Stimulated activated memory B cell treated with anti-CD40 and anti-IgM and Interleukin-4, amounts not matched to agents 10 μg/mL and 1 μg/mL and 100 μg/mL, for 72 hours (primary cell): ENCODE measurements around the gene ITGBL1.

Experiments used
- ATAC-seq: fragments of 150-1000 bp; cut with Tn5 transposase; 2 replicates; pipeline ENCODE4 v1.10.0; 2021
- H3K27ac Mint-ChIP-seq: one replicate; pipeline ENCODE4 v1.8.0; 2022; ENCODE audit warnings: mild to moderate bottlenecking, mixed read lengths
- H3K27me3 Mint-ChIP-seq: one replicate; pipeline ENCODE4 v1.8.0; 2022; ENCODE audit warnings: mixed read lengths
- H3K36me3 Mint-ChIP-seq: one replicate; pipeline ENCODE4 v1.8.0; 2022; ENCODE audit warnings: mixed read lengths
- H3K4me1 Mint-ChIP-seq: one replicate; pipeline ENCODE4 v1.8.0; 2022; ENCODE audit warnings: mixed read lengths
- H3K4me3 Mint-ChIP-seq: one replicate; pipeline ENCODE4 v1.8.0; 2022; ENCODE audit warnings: mild to moderate bottlenecking, moderate library complexity, mixed read lengths
- H3K9me3 Mint-ChIP-seq: one replicate; pipeline ENCODE4 v1.8.0; 2022; ENCODE audit warnings: mixed read lengths

Gene ITGBL1

GRCh38 chr13:101728615-101729014, 276.1 kb downstream of the ITGBL1 start:
- Mint-ChIP-seq H3K27me3 (no peaks in the 10 kb centered on the region), H3K4me3 (no peak overlapping the region), H3K36me3 (no peaks in the 10 kb centered on the region), H3K9me3 (no peaks in the 10 kb centered on the region), H3K27ac (no peak overlapping the region), H3K4me1 (no peaks in the 10 kb centered on the region)
- no peak for ATAC-seq

GRCh38 chr13:101730420-101731000, 278.0 kb downstream of the ITGBL1 start:
- Mint-ChIP-seq H3K27me3 (no peaks in the 10 kb centered on the region), H3K4me1 (no peaks in the 10 kb centered on the region)

GRCh38 chr13:101736566-101736965, 284.1 kb downstream of the ITGBL1 start:
- Mint-ChIP-seq H3K4me1 (peaks cover 6% of the 10 kb centered on the region), H3K27ac (no peak overlapping the region), H3K27me3 (no peaks in the 10 kb centered on the region), H3K36me3 (no peaks in the 10 kb centered on the region), H3K4me3 (no peak overlapping the region), H3K9me3 (no peaks in the 10 kb centered on the region)
- no peak for ATAC-seq

More at GRCh38 chr13:101730420-101731000, 278.0 kb downstream of the ITGBL1 start:
- Mint-ChIP-seq H3K36me3 (no peaks in the 10 kb centered on the region), H3K27ac (no peak overlapping the region), H3K9me3 (no peaks in the 10 kb centered on the region), H3K4me3 (no peak overlapping the region)
- ATAC-seq, result peak; percentile 34

DNA sequence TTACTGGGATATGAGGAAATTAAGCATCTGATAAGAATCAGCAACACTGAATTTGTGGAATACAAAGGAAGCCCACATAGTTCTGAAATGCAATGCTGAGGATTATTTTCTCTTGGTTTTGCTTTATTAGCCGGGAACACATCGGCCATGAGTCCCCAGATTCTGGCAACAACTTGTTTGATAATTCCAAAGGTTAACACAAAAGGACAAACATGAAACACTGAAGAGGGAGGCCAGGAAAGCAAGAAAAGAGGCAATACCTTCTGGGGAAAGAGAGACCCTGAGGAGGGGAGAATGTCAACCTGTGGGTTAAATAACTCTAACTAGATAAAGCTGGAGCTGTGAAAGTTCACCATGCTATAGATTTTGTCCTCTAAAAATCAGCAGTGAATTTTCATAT, 285.9 kb downstream of the ITGBL1 start:
- no peak for ATAC-seq
- no peaks in the 10 kb centered on the region for H3K36me3 Mint-ChIP-seq
- peaks cover 6% of the 10 kb centered on the region for H3K4me1 Mint-ChIP-seq
- H3K27me3 Mint-ChIP-seq, result no peaks in the 10 kb centered on the region
- H3K9me3 Mint-ChIP-seq, result no peaks in the 10 kb centered on the region
- H3K27ac Mint-ChIP-seq, result no peak overlapping the region
- no peak overlapping the region for H3K4me3 Mint-ChIP-seq

DNA sequence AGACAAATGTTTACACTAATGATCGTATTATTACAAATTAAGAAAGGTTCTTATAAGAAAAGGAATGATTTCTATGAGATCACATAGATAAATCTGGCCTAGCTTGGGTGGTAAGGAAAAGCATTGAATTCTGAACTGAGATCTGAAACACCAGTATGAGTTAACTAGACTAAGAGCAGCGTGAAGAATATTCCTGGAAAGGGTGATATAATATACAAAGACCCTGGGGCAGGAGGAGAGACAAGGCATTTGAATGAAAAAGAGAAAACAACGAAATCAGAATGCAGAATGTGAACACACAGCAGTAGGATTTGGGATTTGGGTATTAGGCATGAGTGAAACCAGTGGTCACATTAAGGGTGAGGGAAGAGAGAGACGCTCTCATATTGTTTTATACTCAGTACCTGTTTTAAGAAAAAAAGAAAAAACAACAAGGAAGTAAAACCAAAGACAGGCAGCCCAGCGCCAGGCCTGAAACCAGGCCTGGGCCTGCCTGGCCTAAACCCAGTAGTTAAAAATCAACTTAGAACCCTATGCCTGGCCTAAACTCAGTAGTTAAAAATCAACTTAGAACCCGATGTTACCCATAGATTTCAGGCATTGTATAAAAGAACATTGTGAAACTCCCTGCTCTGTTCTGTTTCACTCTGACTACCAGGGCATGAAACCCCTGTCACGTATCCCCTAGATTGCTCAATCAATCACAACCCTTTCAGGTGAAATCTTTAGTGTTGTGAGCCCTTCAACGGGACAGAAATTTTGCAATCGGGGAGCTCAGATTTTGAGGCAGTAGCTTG, 287.1 kb downstream of the ITGBL1 start:
- H3K4me1 Mint-ChIP-seq, result peaks cover 6% of the 10 kb centered on the region
- H3K27ac Mint-ChIP-seq, result no peak overlapping the region
- ATAC-seq, result peak; percentile 64
- H3K36me3 Mint-ChIP-seq, result no peaks in the 10 kb centered on the region
- no peaks in the 10 kb centered on the region for H3K9me3 Mint-ChIP-seq
- H3K4me3 Mint-ChIP-seq, result no peak overlapping the region
- H3K27me3 Mint-ChIP-seq, result no peaks in the 10 kb centered on the region

DNA sequence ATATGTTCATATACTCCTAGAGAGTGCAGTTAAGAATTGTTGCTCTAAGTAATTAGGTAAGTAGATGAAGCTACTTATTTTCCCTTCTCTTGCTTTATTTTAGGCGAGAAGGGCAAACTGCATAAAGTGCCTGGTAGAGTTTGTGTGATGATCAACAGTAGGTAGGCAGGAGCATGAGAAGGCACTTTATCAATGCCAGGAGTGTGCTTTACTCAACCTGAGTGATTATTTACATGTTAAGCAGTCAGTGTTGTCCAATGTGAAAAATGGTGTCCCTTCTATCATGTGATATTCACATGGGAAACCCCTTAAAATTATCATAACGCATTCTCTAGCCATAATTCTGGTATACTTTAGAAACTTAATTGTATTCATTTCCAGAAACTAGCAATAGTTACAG, 294.0 kb downstream of the ITGBL1 start:
- H3K27ac Mint-ChIP-seq, result no peak overlapping the region
- no peaks in the 10 kb centered on the region for H3K9me3 Mint-ChIP-seq
- H3K4me1 Mint-ChIP-seq, result no peaks in the 10 kb centered on the region
- no peak for ATAC-seq
- no peaks in the 10 kb centered on the region for H3K36me3 Mint-ChIP-seq
- peaks cover 8% of the 10 kb centered on the region for H3K27me3 Mint-ChIP-seq
- H3K4me3 Mint-ChIP-seq, result no peak overlapping the region

- Mint-ChIP-seq H3K9me3 (no peaks in the 10 kb centered on the region), H3K4me3 (no peak overlapping the region), H3K27ac (no peak overlapping the region), H3K27me3 (peaks cover 8% of the 10 kb centered on the region), H3K36me3 (no peaks in the 10 kb centered on the region), H3K4me1 (no peaks in the 10 kb centered on the region)
- no peak for ATAC-seq
Observed at GRCh38 chr13:101747039-101747438, 294.6 kb downstream of the ITGBL1 start.

- no peaks in the 10 kb centered on the region for H3K9me3 Mint-ChIP-seq
- H3K27ac Mint-ChIP-seq, result no peak overlapping the region
- no peak overlapping the region for H3K4me3 Mint-ChIP-seq
- no peaks in the 10 kb centered on the region for H3K36me3 Mint-ChIP-seq
- ATAC-seq, result no peak
- H3K4me1 Mint-ChIP-seq, result no peaks in the 10 kb centered on the region
- peaks cover 8% of the 10 kb centered on the region for H3K27me3 Mint-ChIP-seq
Observed at GRCh38 chr13:101749584-101749983, 297.1 kb downstream of the ITGBL1 start.

DNA sequence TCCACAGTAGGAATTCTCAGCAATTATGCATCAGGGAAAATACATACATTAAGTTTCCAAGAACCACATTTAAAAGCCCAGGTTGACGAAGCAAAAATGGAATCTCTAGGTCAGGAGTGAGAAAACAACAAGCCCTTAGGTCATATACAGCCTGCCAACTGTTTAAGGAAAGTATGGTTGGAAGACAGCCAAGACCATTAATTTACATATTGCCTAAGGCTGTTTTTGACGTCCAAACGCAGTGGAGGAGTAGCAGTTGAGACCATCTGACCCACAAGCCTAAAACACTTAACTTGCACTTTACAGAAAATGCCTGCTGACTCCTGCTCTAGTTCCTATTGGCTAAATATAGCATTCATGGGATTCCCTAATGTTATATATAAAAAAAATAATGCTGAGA, 299.0 kb downstream of the ITGBL1 start:
- Mint-ChIP-seq H3K9me3 (no peaks in the 10 kb centered on the region), H3K36me3 (no peaks in the 10 kb centered on the region), H3K4me3 (no peak overlapping the region), H3K4me1 (no peaks in the 10 kb centered on the region), H3K27ac (no peak overlapping the region), H3K27me3 (no peaks in the 10 kb centered on the region)
- ATAC-seq, result peak; percentile 6

DNA sequence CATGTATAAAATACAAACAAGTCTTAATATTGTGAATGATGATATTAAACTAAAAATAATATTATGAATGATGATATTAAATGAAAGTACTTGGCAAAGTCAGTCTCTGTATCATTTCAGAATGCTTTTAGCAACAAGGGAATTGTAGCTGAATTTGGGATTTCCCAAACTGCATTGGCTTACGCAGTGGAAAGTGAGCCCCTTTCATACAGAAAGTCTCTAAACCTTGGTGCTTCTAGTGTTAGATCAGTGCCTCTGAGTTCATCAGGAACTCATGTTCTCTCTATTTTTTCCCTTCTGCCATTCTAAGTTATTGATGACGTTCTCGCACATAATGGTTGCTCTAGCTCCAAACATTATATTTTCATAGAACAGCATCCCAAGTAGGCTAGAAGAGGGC, 300.0 kb downstream of the ITGBL1 start:
- Mint-ChIP-seq H3K9me3 (no peaks in the 10 kb centered on the region), H3K27me3 (no peaks in the 10 kb centered on the region), H3K4me1 (no peaks in the 10 kb centered on the region), H3K4me3 (no peak overlapping the region), H3K27ac (no peak overlapping the region), H3K36me3 (no peaks in the 10 kb centered on the region)
- peak; percentile 54 for ATAC-seq

GRCh38 chr13:101755228-101755887, 302.9 kb downstream of the ITGBL1 start:
- Mint-ChIP-seq H3K27me3 (no peaks in the 10 kb centered on the region), H3K9me3 (no peaks in the 10 kb centered on the region), H3K4me1 (no peaks in the 10 kb centered on the region), H3K4me3 (no peak overlapping the region), H3K36me3 (no peaks in the 10 kb centered on the region), H3K27ac (no peak overlapping the region)
- no peak for ATAC-seq

DNA sequence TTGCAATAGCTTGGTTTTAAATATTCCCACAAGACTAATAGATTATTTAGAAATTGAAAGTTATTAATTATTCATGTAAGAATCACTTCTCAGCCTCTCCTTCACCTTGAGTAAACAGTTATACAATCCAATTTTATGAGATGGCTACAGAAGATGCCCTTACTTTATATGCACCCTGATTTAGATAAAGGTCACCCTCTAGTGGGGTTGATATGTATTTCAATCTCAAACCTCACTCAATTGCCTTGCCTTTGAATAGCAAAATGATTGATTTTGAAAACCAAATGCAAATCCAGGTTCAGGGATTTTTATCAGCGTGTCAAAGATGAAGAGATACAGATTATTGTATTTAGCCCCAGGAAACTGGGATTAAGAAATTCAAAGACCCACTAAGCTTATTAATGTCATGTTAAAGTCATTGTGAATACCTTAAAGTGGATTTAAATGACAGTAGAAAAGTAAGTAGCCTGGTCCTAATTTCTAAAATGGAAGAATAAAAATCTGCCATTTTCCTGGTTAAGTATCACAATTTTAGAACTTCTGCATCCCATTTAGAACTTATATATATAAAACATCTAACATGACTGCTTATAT, 305.1 kb downstream of the ITGBL1 start:
- no peak overlapping the region for H3K27ac Mint-ChIP-seq
- no peaks in the 10 kb centered on the region for H3K27me3 Mint-ChIP-seq
- no peaks in the 10 kb centered on the region for H3K9me3 Mint-ChIP-seq
- no peaks in the 10 kb centered on the region for H3K36me3 Mint-ChIP-seq
- no peaks in the 10 kb centered on the region for H3K4me1 Mint-ChIP-seq
- H3K4me3 Mint-ChIP-seq, result no peak overlapping the region
- ATAC-seq, result no peak

DNA sequence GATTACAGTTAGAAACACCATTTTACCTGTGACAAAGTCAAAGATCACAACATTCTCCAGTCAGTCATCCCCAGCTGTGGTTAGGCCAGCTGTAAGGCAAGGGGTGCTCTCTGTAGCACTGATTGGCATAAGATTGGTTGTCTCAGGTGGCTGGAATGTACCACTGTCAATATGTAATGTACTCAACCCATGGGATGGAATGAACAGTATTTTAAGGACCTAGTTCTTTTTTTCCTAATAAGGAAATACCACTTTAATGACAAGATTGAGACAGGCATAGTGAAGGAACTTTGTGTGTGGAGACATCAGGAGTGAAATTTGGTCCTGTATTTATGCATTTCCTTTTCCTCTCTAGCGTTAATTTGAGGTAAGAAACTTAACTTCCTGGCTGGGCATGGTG, 310.7 kb downstream of the ITGBL1 start:
- no peaks in the 10 kb centered on the region for H3K4me1 Mint-ChIP-seq
- H3K27ac Mint-ChIP-seq, result no peak overlapping the region
- H3K4me3 Mint-ChIP-seq, result no peak overlapping the region
- H3K27me3 Mint-ChIP-seq, result no peaks in the 10 kb centered on the region
- H3K36me3 Mint-ChIP-seq, result no peaks in the 10 kb centered on the region
- peaks cover 4% of the 10 kb centered on the region for H3K9me3 Mint-ChIP-seq
- no peak for ATAC-seq
